Measurements from ENCODE around the gene RPS6KB1.
A peak's percentile ranks its signal among the peaks of the same experiment; 100 is the strongest.

GRCh38 chr17:59914274-59914854 is 21.4 kb downstream of the RPS6KB1 start:
- TF ChIP-seq CTCF (IDR thresholded peaks at IDR 0.05) (peak in 5 of 7 experiments; percentile 20 to 67 (median 35)), EP300 (IDR thresholded peaks at IDR 0.05) (no peak)

All from stomach (tissue), 4 donors.